Psoas muscle (tissue), 8 donors: Measurements from ENCODE around the gene OTUD7B. TPM values are rescaled to one million over a fixed set of nuclear protein-coding genes. Genes with fewer than 3 reads are reported as not detected.

Experiments
- ATAC-seq, 4 donors: fragments of 200-7000 bp; cut with Tn5 transposase; one replicate each; pipeline ENCODE4 v1.9.1; 2020; ENCODE audit warnings: moderate library complexity in 3 of 4, mild to moderate bottlenecking in 2 of 4
- DNase-seq, 2 donors: peaks; one replicate each; pipeline ENCODE4 v3.0.0-alpha.2; 2020
- H3K27ac ChIP-seq: fragments of 200-600 bp; one replicate; pipeline ENCODE4 v1.8.0; 2022
- H3K27me3 ChIP-seq, 3 donors: fragments of 200-600 bp in 1 of 3; one replicate each; pipeline versions ENCODE4 v1.6.1 to v1.8.0; 2013 to 2022; ENCODE audit warnings: low read length in 2 of 3, mild to moderate bottlenecking in 2 of 3, moderate library complexity in 1 of 3; ENCODE audit not compliant: insufficient read depth in 3 of 3
- H3K36me3 ChIP-seq, 2 donors: fragments of 200-600 bp in 1 of 2; one replicate each; pipeline versions ENCODE4 v1.6.1 to v1.8.0; 2013 to 2022; ENCODE audit warnings: low read depth in 1 of 2, mild to moderate bottlenecking in 1 of 2, moderate library complexity in 1 of 2; ENCODE audit not compliant: insufficient read depth in 1 of 2
- H3K4me1 ChIP-seq: fragments of 200-600 bp; one replicate; pipeline ENCODE4 v1.8.0; 2022
- H3K4me3 ChIP-seq: fragments of 200-600 bp; one replicate; pipeline ENCODE4 v1.8.0; 2022; ENCODE audit warnings: mild to moderate bottlenecking
- H3K9me3 ChIP-seq: fragments of 200-600 bp; one replicate; pipeline ENCODE4 v1.8.0; 2022
- CTCF ChIP-seq: fragments of 200-600 bp; IDR thresholded peaks from one replicate; pipeline ENCODE4 v1.8.0; 2022; ENCODE audit warnings: antibody characterized with exemption
- WGBS, 3 donors: extraction: QIAGEN DNeasy Blood & Tissue Kit; methylation state at CpG; one replicate each; pipeline versions ENCODE4 v1.1.6 to v1.1.7; 2013; 5-methylcytosine and 5-hydroxymethylcytosine counted together
- intact Hi-C, 2 donors: fragments of 100-400 bp; cut with DNase I; formaldehyde crosslinking; loops; one replicate each; pipeline versions ENCODE4 v1.11.0 to v1.14.2; 2022
- polyA plus RNA-seq, 3 donors: library from polyadenylated mRNA; stranded (reverse); fragments of 200-250 nt; gene quantifications; one replicate each; pipeline ENCODE4 v1.2.3, GENCODE V29; 2013
- total RNA-seq, 4 donors: library from RNA; stranded (reverse); fragmentation: NEBNext Ultra II Directional in 2 of 4; extraction: Animal tissue kit (Norgen Biotek cat#: 25700) in 2 of 4; gene quantifications; one replicate each; pipeline versions ENCODE4 v1.2.1 to v1.2.4, GENCODE V29; 2021 to 2023
- donor health status: healthy with polysubstance abuse.
- donor health status: DM: no; HTN: no; CAD: no; lungs with moderate emphysema.
- donor health status: Bipolar disorder and iron deficiency.
- donor health status: healthy.
- donor health status: DM: yes; HTN: yes; CAD: no.
- donor health status: DM: no; HTN: no; CAD: no.
- donor health status: DM: no; HTN: no; CAD: no.
- donor health status: DM: yes; HTN: yes; CAD: no.

The OTUD7B gene
- total and polyA plus RNA-seq, 7 donors, result 6.8 to 62.0 (median 47.4) TPM

- ATAC-seq, result peak in 1 of 4 donors; percentile 32
- peak overlapping the region; percentile 60 for H3K27ac ChIP-seq
Observed at GRCh38 chr1:149978547-149979023, 31.9 kb downstream of the OTUD7B start.

GRCh38 chr1:149977345-149977744 is 33.2 kb downstream of the OTUD7B start:
- 31 to 45% (median 39%) methylated on average over 3 of the region's 3 CpGs for WGBS, 3 donors
- H3K27me3 ChIP-seq, result no peaks in the 10 kb centered on the region
- ATAC-seq, result peak in 2 of 4 donors; percentile 10 to 31

More at GRCh38 chr1:149978547-149979023, 31.9 kb downstream of the OTUD7B start:
- TF ChIP-seq CTCF, result no peak
- no peak for DNase-seq
- Histone ChIP-seq H3K4me1 (peaks cover 34% of the 10 kb centered on the region), H3K4me3 (no peak overlapping the region), H3K9me3 (no peaks in the 10 kb centered on the region), H3K36me3 (peaks cover 3 to 34% of the 10 kb centered on the region in 2 donors), H3K27me3 (no peaks in the 10 kb centered on the region)
- intact Hi-C loops, result no loop called here
- 7 to 16% (median 15%) methylated on average over 1 of the region's 1 CpG for WGBS, 3 donors

GRCh38 chr1:149972547-149972946 is 38.0 kb downstream of the OTUD7B start:
- Histone ChIP-seq H3K36me3 (peaks cover 13 to 94% of the 10 kb centered on the region in 2 donors), H3K4me3 (no peak overlapping the region), H3K9me3 (no peaks in the 10 kb centered on the region), H3K4me1 (peaks cover 4% of the 10 kb centered on the region), H3K27me3 (no peaks in the 10 kb centered on the region), H3K27ac (no peak overlapping the region)
- intact Hi-C loops, result no loop called here
- WGBS, 3 donors, result 91 to 98% (median 97%) methylated on average over 2 of the region's 2 CpGs
- no peak for DNase-seq
- no peak for ATAC-seq
- no peak for TF ChIP-seq CTCF

More at GRCh38 chr1:149977345-149977744, 33.2 kb downstream of the OTUD7B start:
- H3K36me3 ChIP-seq, result peaks cover 5 to 46% of the 10 kb centered on the region in 2 donors
- peak overlapping the region; percentile 60 for H3K27ac ChIP-seq
- H3K9me3 ChIP-seq, result no peaks in the 10 kb centered on the region
- intact Hi-C loops, result no loop called here
- no peak overlapping the region for H3K4me3 ChIP-seq
- no peak for TF ChIP-seq CTCF
- DNase-seq, result no peak
- H3K4me1 ChIP-seq, result peaks cover 34% of the 10 kb centered on the region

- H3K4me3 ChIP-seq, result no peak overlapping the region
- H3K4me1 ChIP-seq, result no peaks in the 10 kb centered on the region
- no peak for TF ChIP-seq CTCF
- ATAC-seq (no peak), DNase-seq (no peak)
- H3K9me3 ChIP-seq, result no peaks in the 10 kb centered on the region
- intact Hi-C loops, result no loop called here
- H3K27ac ChIP-seq, result no peak overlapping the region
- no peaks in the 10 kb centered on the region for H3K27me3 ChIP-seq
- H3K36me3 ChIP-seq, result peaks cover 25 to 100% of the 10 kb centered on the region in 2 donors
Observed at GRCh38 chr1:149967646-149968045, 42.9 kb downstream of the OTUD7B start.

GRCh38 chr1:149967041-149967440 is 43.5 kb downstream of the OTUD7B start:
- Histone ChIP-seq H3K27me3 (no peaks in the 10 kb centered on the region), H3K9me3 (no peaks in the 10 kb centered on the region), H3K4me1 (no peaks in the 10 kb centered on the region), H3K4me3 (no peak overlapping the region), H3K27ac (no peak overlapping the region), H3K36me3 (peaks cover 26 to 99% of the 10 kb centered on the region in 2 donors)
- intact Hi-C loops, result no loop called here
- no peak for ATAC-seq
- no peak for TF ChIP-seq CTCF
- DNase-seq, result no peak
- WGBS, 3 donors, result 88 to 96% (median 89%) methylated on average over 3 of the region's 3 CpGs
